Activated CD4-positive, alpha-beta T cell treated with anti-CD3 and anti-CD28 coated beads, Interleukin-2, Interleukin-4, amounts not matched to agents 100 ng/mL and 50 ng/mL, durations not matched to agents 16 hours and 8 hours (primary cell): ENCODE results near the gene CCDC150.
"Not testable (repeated sequence)": the region's sequence is repeated elsewhere in the genome, so short reads cannot be mapped to it uniquely, and the experiment has no call there.

Source experiments
- DNase-seq: peaks from one replicate; pipeline ENCODE4 v3.0.0-alpha.2; 2020; ENCODE audit warnings: low spot score

CCDC150 gene

GRCh38 chr2:196635156-196635555 lies 4.4 kb upstream of the CCDC150 start:
- no peak for DNase-seq

GRCh38 chr2:196638765-196639164 lies 750 bp upstream of the CCDC150 start:
- DNase-seq = no peak

- DNase-seq = no peak
These were observed 575 bp downstream of the CCDC150 start for GRCh38 chr2:196640031-196640548.

- DNase-seq = no peak
These were observed 9.7 kb downstream of the CCDC150 start for GRCh38 chr2:196649202-196649601.

- no peak for DNase-seq
These were observed 12.0 kb downstream of the CCDC150 start for GRCh38 chr2:196651387-196652094.

GRCh38 chr2:196652869-196653268 lies 13.4 kb downstream of the CCDC150 start:
- no peak for DNase-seq

GRCh38 chr2:196653843-196654242 lies 14.3 kb downstream of the CCDC150 start:
- no peak for DNase-seq

GRCh38 chr2:196655761-196656160 lies 16.2 kb downstream of the CCDC150 start:
- no peak for DNase-seq

- no peak for DNase-seq
These were observed 17.8 kb downstream of the CCDC150 start for GRCh38 chr2:196657333-196657732.

GRCh38 chr2:196659844-196660243 lies 20.3 kb downstream of the CCDC150 start:
- DNase-seq = no peak

- no peak for DNase-seq
These were observed 20.7 kb downstream of the CCDC150 start for GRCh38 chr2:196660244-196660643.

GRCh38 chr2:196670342-196670741 lies 30.8 kb downstream of the CCDC150 start:
- no peak for DNase-seq

GRCh38 chr2:196675963-196676362 lies 36.4 kb downstream of the CCDC150 start:
- DNase-seq = no peak

GRCh38 chr2:196677404-196677803 lies 37.9 kb downstream of the CCDC150 start:
- DNase-seq = no peak

- DNase-seq = no peak
These were observed 39.9 kb downstream of the CCDC150 start for GRCh38 chr2:196679368-196679767.

GRCh38 chr2:196681510-196681909 lies 42.0 kb downstream of the CCDC150 start:
- no peak for DNase-seq

- DNase-seq = no peak
These were observed 46.3 kb downstream of the CCDC150 start for GRCh38 chr2:196685792-196686191.

- not testable (repeated sequence) for DNase-seq
These were observed 47.2 kb downstream of the CCDC150 start for GRCh38 chr2:196686737-196687136.

- no peak for DNase-seq
These were observed 57.0 kb downstream of the CCDC150 start for GRCh38 chr2:196696423-196697079.

- DNase-seq = no peak
These were observed 58.3 kb downstream of the CCDC150 start for GRCh38 chr2:196697825-196698224.

GRCh38 chr2:196702641-196703040 lies 63.1 kb downstream of the CCDC150 start:
- no peak for DNase-seq

GRCh38 chr2:196703695-196704094 lies 64.2 kb downstream of the CCDC150 start:
- no peak for DNase-seq

- DNase-seq = not testable (repeated sequence)
These were observed 70.5 kb downstream of the CCDC150 start for GRCh38 chr2:196710056-196710455.

- DNase-seq = no peak
These were observed 72.1 kb downstream of the CCDC150 start for GRCh38 chr2:196711625-196712024.
